ENCODE measurements around the gene COL15A1.

Gene COL15A1

DNA sequence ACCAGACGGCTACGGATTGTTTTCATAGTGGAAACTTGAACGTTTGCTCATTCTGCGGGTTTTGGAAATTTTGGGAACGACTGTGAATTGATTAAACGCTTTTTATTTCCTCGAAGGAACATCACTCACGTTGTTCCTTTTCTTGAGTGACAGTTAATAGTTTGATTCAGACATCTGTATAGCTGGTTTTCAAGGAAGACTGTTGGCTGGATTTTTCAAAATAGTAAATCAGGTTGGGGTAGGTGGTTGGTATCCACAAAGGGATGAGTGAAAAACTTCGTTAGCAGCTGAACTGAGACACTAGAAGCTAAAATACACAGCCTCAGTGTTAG, 162.3 kb downstream of the COL15A1 start:
- TF ChIP-seq, protein P1, sequence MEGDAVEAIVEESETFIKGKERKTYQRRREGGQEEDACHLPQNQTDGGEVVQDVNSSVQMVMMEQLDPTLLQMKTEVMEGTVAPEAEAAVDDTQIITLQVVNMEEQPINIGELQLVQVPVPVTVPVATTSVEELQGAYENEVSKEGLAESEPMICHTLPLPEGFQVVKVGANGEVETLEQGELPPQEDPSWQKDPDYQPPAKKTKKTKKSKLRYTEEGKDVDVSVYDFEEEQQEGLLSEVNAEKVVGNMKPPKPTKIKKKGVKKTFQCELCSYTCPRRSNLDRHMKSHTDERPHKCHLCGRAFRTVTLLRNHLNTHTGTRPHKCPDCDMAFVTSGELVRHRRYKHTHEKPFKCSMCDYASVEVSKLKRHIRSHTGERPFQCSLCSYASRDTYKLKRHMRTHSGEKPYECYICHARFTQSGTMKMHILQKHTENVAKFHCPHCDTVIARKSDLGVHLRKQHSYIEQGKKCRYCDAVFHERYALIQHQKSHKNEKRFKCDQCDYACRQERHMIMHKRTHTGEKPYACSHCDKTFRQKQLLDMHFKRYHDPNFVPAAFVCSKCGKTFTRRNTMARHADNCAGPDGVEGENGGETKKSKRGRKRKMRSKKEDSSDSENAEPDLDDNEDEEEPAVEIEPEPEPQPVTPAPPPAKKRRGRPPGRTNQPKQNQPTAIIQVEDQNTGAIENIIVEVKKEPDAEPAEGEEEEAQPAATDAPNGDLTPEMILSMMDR (IDR thresholded peaks at IDR 0.05; ENCODE audit: control insufficient read depth, insufficient read depth, low read depth, low read length, missing control alignments) = no peak
- no peak for DNase-seq (ENCODE audit: low read depth)

DNA sequence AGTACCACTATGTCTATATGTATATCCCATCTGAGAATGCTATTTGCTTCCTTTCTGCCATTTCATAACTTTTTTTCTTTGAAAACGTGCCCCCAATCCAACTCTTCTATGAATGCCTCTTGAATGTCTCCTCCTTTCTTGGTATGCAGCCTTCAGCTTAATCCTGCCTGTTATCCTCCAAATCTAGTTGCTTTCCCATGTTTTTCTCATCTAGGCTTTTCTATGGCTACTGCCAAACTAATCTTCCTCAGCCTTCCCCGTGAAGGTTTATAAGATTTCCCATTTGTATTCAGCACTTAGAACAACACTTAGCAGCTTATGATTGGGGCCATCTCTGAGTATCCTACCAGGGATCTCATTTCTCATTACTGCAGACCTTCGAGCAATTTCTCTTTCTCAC, 163.7 kb downstream of the COL15A1 start:
- DNase-seq (ENCODE audit: low read depth) = no peak
- no peak overlapping the region for H3K4me3 ChIP-seq (ENCODE audit: control insufficient read depth, low read depth, low read length)
- TF ChIP-seq, protein P1 (IDR thresholded peaks at IDR 0.05; ENCODE audit: control insufficient read depth, insufficient read depth, low read depth, low read length, missing control alignments) = no peak

More for the DNA sequence above, 162.3 kb downstream of the COL15A1 start:
- peak overlapping the region; percentile 98 for H3K4me3 ChIP-seq (ENCODE audit: control insufficient read depth, low read depth, low read length)

DNA sequence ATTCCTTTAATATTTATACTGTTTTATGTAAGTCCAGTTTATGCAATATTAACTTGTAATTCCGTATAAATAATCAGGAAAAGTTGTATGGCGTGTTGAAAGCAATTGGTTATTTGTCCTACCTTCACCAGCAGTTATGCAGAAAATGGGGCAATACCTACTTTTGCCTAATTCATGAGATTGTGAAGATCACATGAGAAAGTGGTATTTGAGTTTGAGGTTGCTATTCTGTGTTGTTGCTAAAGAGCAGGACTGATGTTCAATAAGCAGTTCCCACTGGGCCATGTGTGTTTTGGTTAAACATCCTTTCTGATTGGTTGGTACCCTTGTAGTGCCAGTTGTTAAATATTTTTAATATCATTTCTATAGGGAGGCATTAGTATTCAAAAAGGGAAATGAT, 164.4 kb downstream of the COL15A1 start:
- no peak for DNase-seq (ENCODE audit: low read depth)
- no peak overlapping the region for H3K4me3 ChIP-seq (ENCODE audit: control insufficient read depth, low read depth, low read length)
- TF ChIP-seq, protein P1 (IDR thresholded peaks at IDR 0.05; ENCODE audit: control insufficient read depth, insufficient read depth, low read depth, low read length, missing control alignments) = no peak

DNA sequence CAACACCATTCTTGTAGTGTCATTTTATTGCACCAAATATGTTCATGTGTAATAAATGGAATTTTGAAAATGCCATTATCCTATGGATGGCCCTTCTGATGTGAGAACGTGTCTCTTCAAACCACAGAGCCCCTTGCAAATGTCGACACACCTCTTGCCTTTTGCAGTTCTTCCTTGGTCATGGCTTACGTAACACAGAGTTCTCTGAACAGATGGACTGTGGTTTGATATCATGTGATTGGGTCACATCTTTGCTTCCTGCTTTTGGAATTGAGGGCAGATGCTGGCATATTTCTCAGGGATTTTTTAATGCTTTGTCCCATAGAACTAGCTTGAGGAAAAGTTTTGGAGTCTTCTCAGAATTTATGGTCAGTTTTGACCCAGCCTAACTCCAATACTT, 165.8 kb downstream of the COL15A1 start:
- TF ChIP-seq, protein P1 (IDR thresholded peaks at IDR 0.05; ENCODE audit: control insufficient read depth, insufficient read depth, low read depth, low read length, missing control alignments) = no peak
- no peak overlapping the region for H3K4me3 ChIP-seq (ENCODE audit: control insufficient read depth, low read depth, low read length)
- peak; percentile 74 for DNase-seq (ENCODE audit: low read depth)

DNA sequence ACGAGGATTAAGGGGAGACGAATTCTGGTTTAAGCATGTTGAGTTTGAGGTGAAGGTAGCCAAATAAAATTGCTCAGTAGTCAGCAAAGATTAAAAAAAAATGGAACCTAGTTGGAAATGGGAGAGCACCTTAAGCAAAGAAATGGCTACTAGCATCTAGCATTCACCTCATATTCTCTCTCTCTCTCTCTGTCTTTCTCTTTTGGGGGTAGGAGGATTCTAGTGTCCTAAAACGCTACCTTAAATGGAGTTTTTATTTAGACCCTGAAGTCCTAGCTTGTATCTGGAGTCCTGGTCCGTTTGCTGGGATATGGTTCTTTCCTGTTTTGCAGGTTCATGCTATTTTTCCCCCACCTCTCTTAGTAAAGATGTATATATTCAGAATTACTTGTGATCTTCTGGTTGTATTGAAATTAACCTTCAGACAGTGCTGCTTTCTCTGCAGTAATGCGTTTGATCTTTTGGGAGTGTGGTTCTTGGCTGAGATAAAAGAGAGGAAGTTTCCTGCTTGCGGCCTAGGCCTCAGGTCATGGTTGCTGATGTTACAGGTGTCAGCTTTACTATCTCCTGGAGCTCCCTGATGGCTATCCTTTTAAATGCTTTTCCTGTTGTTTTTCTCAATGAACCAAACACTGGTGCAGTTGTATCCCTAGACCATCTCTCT, 169.2 kb downstream of the COL15A1 start:
- DNase-seq (ENCODE audit: low read depth) = no peak
- no peak overlapping the region for H3K4me3 ChIP-seq (ENCODE audit: control insufficient read depth, low read depth, low read length)
- TF ChIP-seq, protein P1 (IDR thresholded peaks at IDR 0.05; ENCODE audit: control insufficient read depth, insufficient read depth, low read depth, low read length, missing control alignments) = no peak

DNA sequence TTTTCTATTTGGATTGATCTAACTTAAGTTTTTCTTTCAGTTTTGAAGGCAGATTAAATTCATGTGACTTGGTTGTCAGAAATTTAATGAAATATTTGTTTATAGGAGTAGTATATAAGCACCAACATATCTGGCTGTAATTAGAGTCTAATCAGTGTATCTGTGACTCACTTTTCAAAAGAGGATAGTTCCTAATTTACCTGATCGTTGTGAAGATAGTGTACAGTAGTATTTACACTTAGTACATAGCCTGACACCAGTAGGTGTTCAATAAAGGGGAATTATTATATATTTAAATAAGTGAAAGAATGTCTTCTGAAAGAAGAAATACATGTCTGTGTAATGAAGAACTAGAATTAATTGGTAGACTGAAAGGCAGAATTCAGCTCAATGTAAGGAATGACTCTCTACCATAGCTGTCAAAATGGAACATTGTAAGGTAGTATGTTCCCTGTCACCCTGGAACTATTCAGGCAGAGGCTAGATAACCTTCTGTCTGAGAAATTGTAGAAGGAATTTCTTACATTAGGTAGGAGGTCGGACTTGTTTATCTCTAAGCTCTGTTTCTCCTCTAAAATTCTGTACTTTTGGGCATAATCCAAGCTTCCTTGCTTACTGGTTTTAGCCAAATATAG, 169.8 kb downstream of the COL15A1 start:
- H3K4me3 ChIP-seq (ENCODE audit: control insufficient read depth, low read depth, low read length) = no peak overlapping the region
- TF ChIP-seq, protein P1 (IDR thresholded peaks at IDR 0.05; ENCODE audit: control insufficient read depth, insufficient read depth, low read depth, low read length, missing control alignments) = no peak
- DNase-seq (ENCODE audit: low read depth) = no peak

Data from AG09309 (cell line).